HEK293 (cell line): ENCODE data around the gene KCNK4.

Source experiments
- AEBP2 ChIP-seq: fragments of 450-650 bp; formaldehyde crosslinking; IDR thresholded peaks from 2 replicates; pipeline ENCODE4 v1.5.1; 2016; ENCODE audit warnings: missing biosample characterization, missing genetic modification characterization, borderline replicate concordance
- BCL11B ChIP-seq: fragments of 450-650 bp; formaldehyde crosslinking; IDR thresholded peaks from 2 replicates; pipeline ENCODE4 v1.5.1; 2016; ENCODE audit warnings: low read depth, missing biosample characterization, missing genetic modification characterization
- REST ChIP-seq: fragments of 450-650 bp; formaldehyde crosslinking; IDR thresholded peaks from 2 replicates; pipeline ENCODE4 v1.5.1; 2016; ENCODE audit warnings: missing biosample characterization, missing genetic modification characterization
- SALL2 ChIP-seq: fragments of 450-650 bp; formaldehyde crosslinking; IDR thresholded peaks from 2 replicates; pipeline ENCODE4 v1.5.0; 2017; ENCODE audit warnings: missing biosample characterization, mild to moderate bottlenecking, missing genetic modification characterization, borderline replicate concordance
- TCF7L2 ChIP-seq: IDR thresholded peaks from 2 replicates; pipeline ENCODE4 v1.6.1; 2011; ENCODE audit warnings: low read depth, mild to moderate bottlenecking, inconsistent platforms, low read length, moderate library complexity, borderline replicate concordance
- ZBTB10 ChIP-seq: fragments of 450-650 bp; formaldehyde crosslinking; IDR thresholded peaks from 2 replicates; pipeline ENCODE4 v1.5.1; 2016; ENCODE audit warnings: missing biosample characterization, missing genetic modification characterization
- ZBTB11 ChIP-seq: fragments of 450-650 bp; formaldehyde crosslinking; conservative IDR thresholded peaks from 2 replicates; pipeline ENCODE4 v1.5.1; 2016; ENCODE audit warnings: low read depth, missing biosample characterization, missing genetic modification characterization
- ZBTB17 ChIP-seq: fragments of 450-650 bp; formaldehyde crosslinking; IDR thresholded peaks from 2 replicates; pipeline ENCODE4 v1.5.1; 2016; ENCODE audit warnings: missing biosample characterization, missing genetic modification characterization
- ZBTB21 ChIP-seq: fragments of 450-650 bp; formaldehyde crosslinking; IDR thresholded peaks from 2 replicates; pipeline ENCODE4 v1.5.1; 2017; ENCODE audit warnings: missing biosample characterization, missing genetic modification characterization
- ZBTB26 ChIP-seq: fragments of 450-650 bp; formaldehyde crosslinking; optimal IDR thresholded peaks from 2 replicates; pipeline ENCODE3; 2016; ENCODE audit warnings: missing biosample characterization, mild to moderate bottlenecking, missing genetic modification characterization
- ZBTB8A ChIP-seq: fragments of 450-650 bp; formaldehyde crosslinking; IDR thresholded peaks from 2 replicates; pipeline ENCODE4 v1.5.1; 2016; ENCODE audit warnings: missing biosample characterization, missing genetic modification characterization
- ZFP41 ChIP-seq: fragments of 450-650 bp; formaldehyde crosslinking; IDR thresholded peaks from 2 replicates; pipeline ENCODE4 v1.5.1; 2016; ENCODE audit warnings: missing biosample characterization, missing genetic modification characterization, borderline replicate concordance
- ZNF16 ChIP-seq: fragments of 450-650 bp; formaldehyde crosslinking; IDR thresholded peaks from 2 replicates; pipeline ENCODE4 v1.5.1; 2016; ENCODE audit warnings: low read depth, missing biosample characterization, missing genetic modification characterization
- ZNF24 ChIP-seq: fragments of 450-650 bp; formaldehyde crosslinking; IDR thresholded peaks from 2 replicates; pipeline ENCODE4 v1.5.1; 2016; ENCODE audit warnings: missing biosample characterization, missing genetic modification characterization
- ZNF335 ChIP-seq: fragments of 450-650 bp; formaldehyde crosslinking; conservative IDR thresholded peaks from 2 replicates; pipeline ENCODE4 v1.5.1; 2016; ENCODE audit warnings: missing biosample characterization, missing genetic modification characterization
- ZNF391 ChIP-seq: fragments of 450-650 bp; formaldehyde crosslinking; IDR thresholded peaks from 2 replicates; pipeline ENCODE4 v1.5.1; 2016; ENCODE audit warnings: low read depth, missing biosample characterization, missing genetic modification characterization, borderline replicate concordance
- ZNF514 ChIP-seq: fragments of 450-650 bp; formaldehyde crosslinking; IDR thresholded peaks from 2 replicates; pipeline ENCODE4 v1.5.1; 2016; ENCODE audit warnings: missing biosample characterization, missing genetic modification characterization
- ZNF529 ChIP-seq: fragments of 450-650 bp; formaldehyde crosslinking; IDR thresholded peaks from 2 replicates; pipeline ENCODE4 v1.5.1; 2017; ENCODE audit warnings: missing genetic modification characterization, missing biosample characterization; ENCODE audit not compliant: insufficient replicate concordance
- ZNF704 ChIP-seq: fragments of 450-650 bp; formaldehyde crosslinking; IDR thresholded peaks from 2 replicates; pipeline ENCODE4 v1.5.1; 2016; ENCODE audit warnings: missing biosample characterization, missing genetic modification characterization
- ZNF768 ChIP-seq: fragments of 450-650 bp; formaldehyde crosslinking; IDR thresholded peaks from 2 replicates; pipeline ENCODE4 v1.5.1; 2018; ENCODE audit warnings: missing biosample characterization, mild to moderate bottlenecking, missing genetic modification characterization
- ZSCAN4 ChIP-seq: fragments of 450-650 bp; formaldehyde crosslinking; IDR thresholded peaks from 2 replicates; pipeline ENCODE4 v1.5.1; 2017; ENCODE audit warnings: missing biosample characterization, missing genetic modification characterization

KCNK4 gene

GRCh38 chr11:64241491-64242374, 49.4 kb upstream of the KCNK4 start (continued):
- TF ChIP-seq ZBTB10: peak; percentile 34; the same call in 1 of the 2 replicates
- TF ChIP-seq ZFP41 (tag by site-specific recombination): no peak
- TF ChIP-seq ZBTB11 (tag by site-specific recombination): peak; percentile 90
- no peak for TF ChIP-seq ZNF529 (tag by site-specific recombination)
- TF ChIP-seq ZBTB17: no peak
- peak; percentile 36 for TF ChIP-seq ZBTB8A (tag by site-specific recombination)
- no peak for TF ChIP-seq ZNF16 (tag by site-specific recombination)
- TF ChIP-seq ZNF704 (tag by site-specific recombination): no peak
- TF ChIP-seq ZBTB21: no peak
- no peak for TF ChIP-seq ZNF514 (tag by site-specific recombination)
- TF ChIP-seq BCL11B (tag by site-specific recombination): no peak
- peak; percentile 83 for TF ChIP-seq ZNF335 (tag by site-specific recombination)
- no peak for TF ChIP-seq ZNF768 (tag by site-specific recombination)
- TF ChIP-seq REST (tag by site-specific recombination): no peak
- no peak for TF ChIP-seq AEBP2
- TF ChIP-seq ZNF24: no peak
- no peak for TF ChIP-seq SALL2 (tag by site-specific recombination)
- no peak for TF ChIP-seq ZBTB26 (tag by site-specific recombination)
- TF ChIP-seq TCF7L2: no peak
- TF ChIP-seq ZNF391 (tag by site-specific recombination): no peak
- TF ChIP-seq ZSCAN4: no peak
